NCI-H82 treated with DMSO at 0.1 percent for 48 hours (cell line): ENCODE data around the gene KRTAP10-1.
"Not testable (repeated sequence)": the region's sequence is repeated elsewhere in the genome, so short reads cannot be mapped to it uniquely, and the experiment has no call there.

Experiments used
- DNase-seq: peaks from one replicate; lab custom pipeline; 2025; ENCODE audit not compliant: unreplicated experiment; lab: John Stamatoyannopoulos, UW

The KRTAP10-1 gene, protein sequence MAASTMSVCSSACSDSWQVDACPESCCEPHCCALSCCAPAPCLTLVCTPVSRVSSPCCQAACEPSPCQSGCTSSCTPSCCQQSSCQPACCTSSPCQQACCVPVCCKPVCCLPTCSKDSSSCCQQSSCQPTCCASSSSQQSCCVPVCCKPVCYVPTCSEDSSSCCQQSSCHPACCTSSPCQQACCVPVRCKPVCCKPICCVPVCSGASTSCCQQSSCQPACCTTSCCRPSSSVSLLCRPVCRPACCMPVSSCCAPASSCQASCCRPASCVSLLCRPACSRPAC

GRCh38 chr21:44539991-44540666 lies at the start of gene KRTAP10-1:
Gene KRTAP10-1 (minus strand): TSS chr21:44540195. CDS start chr21:44540150, 45 bp downstream.
- no peak for DNase-seq

DNA sequence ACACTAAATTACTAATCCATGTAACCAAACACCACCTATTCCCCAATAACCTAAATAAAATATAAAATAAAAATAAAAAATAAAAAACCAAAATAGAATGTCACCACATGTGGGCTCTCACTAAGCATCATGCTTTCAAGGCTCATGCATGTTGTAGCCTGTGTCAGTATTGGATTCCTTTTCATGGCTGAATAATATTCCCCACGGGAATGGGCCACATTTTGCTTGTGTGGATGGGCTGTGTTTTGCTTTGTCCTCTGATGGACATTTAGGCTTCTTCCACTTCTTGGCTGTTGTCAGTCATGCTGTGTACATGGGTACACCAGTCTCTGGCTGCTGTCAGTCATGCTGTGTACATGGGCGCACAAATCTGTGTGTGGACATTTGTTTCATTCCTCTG lies 49.1 kb upstream of the KRTAP10-1 start:
- DNase-seq = no peak

- DNase-seq = no peak
Measured at GRCh38 chr21:44585892-44586291, 45.9 kb upstream of the KRTAP10-1 start.

DNA sequence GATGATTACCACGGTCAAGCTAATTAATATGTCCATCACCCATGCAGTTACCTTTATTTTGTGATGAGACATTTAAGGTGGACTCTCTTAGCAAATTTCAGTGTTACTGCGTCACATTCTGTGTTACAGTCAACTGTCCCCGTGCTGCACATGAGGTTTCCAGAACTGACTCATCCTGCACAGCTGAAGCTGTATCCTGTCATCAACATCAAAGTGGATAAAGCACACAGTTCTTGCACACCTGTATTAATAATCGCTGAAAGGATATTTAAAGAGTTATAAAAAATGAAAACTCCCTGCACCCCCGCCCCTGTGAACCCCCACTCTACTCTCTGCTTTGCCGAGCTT lies 43.8 kb upstream of the KRTAP10-1 start:
- DNase-seq = no peak

DNA sequence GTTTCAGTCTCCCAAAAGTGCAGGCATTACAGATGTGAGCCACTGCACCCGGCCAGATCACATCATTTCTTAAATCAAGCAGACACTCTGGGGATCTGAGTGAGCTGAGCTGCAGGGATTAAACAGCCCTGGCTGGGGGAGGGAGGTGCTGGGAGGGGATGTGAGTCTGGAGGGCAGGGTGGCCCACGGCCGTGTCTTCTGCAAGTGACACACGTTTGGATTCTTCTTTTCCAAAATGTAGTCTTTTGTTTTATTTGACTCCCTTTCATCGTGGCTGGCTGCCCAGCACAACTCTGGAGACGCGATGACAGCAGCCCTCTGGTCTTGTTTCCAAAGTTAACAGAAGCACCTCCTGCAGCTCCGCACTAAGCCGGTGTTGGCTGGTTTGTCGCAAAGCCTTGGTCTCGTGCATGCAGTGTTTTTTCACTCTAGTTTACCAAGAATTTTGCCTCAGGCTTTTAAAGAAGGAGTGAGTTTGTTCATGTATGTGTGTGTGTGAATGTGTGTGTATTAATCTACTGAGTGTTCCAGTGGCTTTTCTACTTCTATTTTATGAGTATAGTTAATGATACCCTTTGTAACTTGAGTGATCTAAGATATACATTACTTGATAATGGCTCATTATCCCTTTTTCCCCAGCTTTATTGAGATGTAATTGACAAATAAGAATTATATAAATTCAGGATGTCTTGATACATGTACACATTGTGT lies 43.2 kb upstream of the KRTAP10-1 start:
- no peak for DNase-seq

- DNase-seq = no peak
Measured at GRCh38 chr21:44582055-44582454, 42.1 kb upstream of the KRTAP10-1 start.

GRCh38 chr21:44581158-44581557 lies 41.2 kb upstream of the KRTAP10-1 start:
- no peak for DNase-seq

DNA sequence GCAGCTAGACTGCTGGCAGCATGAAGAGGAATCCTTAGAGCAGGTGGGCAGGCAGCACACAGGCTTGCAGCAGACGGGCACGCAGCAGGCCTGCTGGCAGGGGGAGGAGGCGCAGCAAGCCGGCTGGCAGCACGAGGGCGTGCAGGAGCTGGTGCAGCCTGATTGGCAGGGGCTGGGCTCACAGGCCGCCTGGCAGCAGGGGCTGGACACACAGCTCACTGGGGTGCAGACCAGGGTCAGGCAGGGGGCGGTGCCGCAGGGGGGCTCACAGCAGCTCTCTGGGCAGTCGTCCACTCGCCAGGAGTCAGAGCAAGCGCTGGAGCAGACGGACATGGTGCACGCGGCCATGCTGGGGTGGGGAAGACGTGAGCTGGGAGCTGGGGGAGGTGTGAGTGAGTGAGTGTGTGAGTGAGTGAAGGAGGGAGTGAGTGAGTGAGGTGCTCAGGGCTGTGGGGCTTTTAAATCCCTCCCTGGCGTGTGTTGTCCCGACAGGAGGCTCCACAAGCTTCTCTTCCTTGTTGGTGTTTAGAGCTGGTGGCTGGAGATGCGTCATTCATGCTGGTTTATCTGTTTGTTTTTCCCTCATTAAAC lies 40.3 kb upstream of the KRTAP10-1 start, which contains the start of gene KRTAP10-5:
KRTAP10-5 (minus strand) TSS at position 374 of the 591 bp plus-strand sequence; CDS start at position 348, 26 bp downstream.
- not testable (repeated sequence) for DNase-seq

GRCh38 chr21:44579833-44580144 lies 39.8 kb upstream of the KRTAP10-1 start:
- DNase-seq = no peak

DNA sequence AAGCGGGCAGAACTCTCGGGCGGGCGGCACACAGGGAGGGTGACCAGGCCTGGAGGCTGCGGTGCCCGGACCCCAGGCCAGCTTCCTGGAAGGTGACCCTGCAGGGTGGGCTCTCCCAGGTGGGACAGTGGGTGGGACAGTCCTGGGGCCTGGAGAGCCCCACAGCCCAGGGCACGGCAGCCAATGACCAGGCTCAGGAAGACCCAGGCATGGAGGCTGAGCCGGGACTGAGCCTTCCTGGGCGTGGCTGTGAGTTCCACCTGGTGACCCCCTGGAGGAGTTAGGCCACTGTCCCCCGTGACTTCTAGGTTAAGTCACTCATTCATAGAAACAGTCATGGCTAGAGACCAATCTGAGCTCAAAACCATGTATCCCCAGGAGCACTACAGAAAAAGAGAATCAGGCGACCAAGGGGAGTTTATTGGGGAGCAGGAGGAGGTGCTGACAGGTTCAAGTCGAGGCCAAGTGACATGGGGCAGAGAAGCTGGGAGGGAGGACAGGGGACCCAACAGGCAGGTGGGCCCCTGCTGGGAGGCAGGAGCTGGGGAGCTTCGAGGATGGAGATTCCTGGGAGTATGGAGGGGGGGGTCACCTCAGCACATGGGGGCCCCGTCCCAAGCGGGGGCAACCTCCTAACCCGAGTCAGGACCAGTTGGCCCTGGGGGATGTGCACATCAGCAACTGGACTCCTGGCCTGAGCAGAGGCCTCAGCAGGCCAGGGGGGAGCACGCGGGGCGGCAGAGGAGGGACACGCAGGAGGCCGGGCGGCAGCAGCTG lies 39.2 kb upstream of the KRTAP10-1 start:
- no peak for DNase-seq

DNA sequence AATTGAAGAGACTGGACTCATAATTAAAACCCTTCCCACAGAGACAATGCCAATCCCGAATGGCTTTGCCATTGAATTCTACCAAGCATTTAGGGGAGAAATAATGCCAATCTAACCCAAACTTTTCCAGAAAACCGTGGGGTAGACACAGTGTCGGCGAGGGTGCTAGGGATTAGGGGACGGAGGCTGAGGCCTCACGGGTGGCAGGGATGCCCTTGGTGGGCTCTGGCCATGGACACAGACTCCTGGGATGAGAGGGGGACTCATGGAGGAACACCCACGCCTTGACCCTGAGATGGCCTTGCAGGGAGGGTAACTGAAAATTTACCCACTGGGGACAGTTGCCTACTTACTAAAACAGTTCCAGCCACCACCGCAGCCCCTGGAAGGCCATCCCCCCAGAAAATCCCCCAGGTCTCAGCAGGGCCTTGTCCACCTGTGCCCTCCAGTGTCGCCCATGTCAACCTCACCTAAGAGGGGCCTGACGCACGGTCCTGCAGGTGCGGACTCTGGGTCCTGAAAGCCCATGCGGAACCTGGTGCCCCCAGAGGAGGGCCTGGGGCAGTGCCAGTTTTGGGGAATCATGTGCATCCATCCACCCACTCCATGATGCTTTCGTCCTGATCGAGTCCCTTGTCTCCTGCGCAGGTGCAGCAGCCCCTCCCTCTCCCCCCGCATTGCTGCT lies 38.5 kb upstream of the KRTAP10-1 start:
- no peak for DNase-seq

GRCh38 chr21:44576025-44576420 lies 36.0 kb upstream of the KRTAP10-1 start:
- no peak for DNase-seq

GRCh38 chr21:44575307-44576024 lies 35.5 kb upstream of the KRTAP10-1 start:
- DNase-seq = no peak

GRCh38 chr21:44574457-44575306 lies 34.7 kb upstream of the KRTAP10-1 start:
- DNase-seq = no peak

- not testable (repeated sequence) for DNase-seq
Measured at GRCh38 chr21:44573630-44574456, 33.8 kb upstream of the KRTAP10-1 start, which contains the start of gene KRTAP10-4. Gene KRTAP10-4 (plus strand): TSS chr21:44573729. CDS start chr21:44573759, 30 bp downstream.

DNA sequence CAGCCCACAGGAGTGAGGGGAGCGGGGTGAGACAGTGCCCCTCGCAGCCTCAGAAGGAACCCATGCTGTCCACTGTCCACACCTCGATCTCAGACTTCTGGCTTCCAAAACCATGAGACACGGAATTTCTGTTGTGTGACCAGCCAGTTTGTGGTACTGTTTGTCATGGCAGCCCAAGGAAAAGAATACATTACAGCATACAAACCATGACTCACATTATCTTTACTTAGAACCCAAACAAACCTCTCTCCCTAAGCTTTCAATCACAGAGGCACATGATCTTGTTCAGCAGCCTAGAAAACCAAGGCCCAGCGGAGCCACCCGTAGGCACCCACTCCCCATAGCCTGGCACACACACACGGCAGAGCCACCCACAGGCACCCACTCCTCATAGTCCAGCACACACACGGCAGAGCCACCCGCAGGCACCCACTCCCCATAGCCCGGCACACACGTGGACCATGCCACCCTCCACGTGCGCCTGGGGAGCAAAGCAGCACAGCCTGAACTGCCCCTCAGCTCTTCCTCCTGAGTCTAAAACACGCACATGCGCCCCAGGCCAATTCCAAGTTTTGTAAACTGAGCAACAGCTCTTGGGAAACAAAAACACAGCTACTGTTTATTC lies 33.1 kb upstream of the KRTAP10-1 start:
- no peak for DNase-seq
